Measurements from ENCODE around the gene MSGN1.

GRCh38 chr2:17814601-17815000, 1.7 kb upstream of the MSGN1 start:
- TF ChIP-seq CTCF (IDR thresholded peaks at IDR 0.05; ENCODE audit: insufficient read depth, low read length, poor library complexity, severe bottlenecking) (no peak), EZH2phosphoT487 (conservative IDR thresholded peaks at IDR 0.05; ENCODE audit: low read length) (no peak)
